WTC11 (cell line): Measurements from ENCODE around the gene MAPK8IP1. TPM values are rescaled to one million over a fixed set of nuclear protein-coding genes. Genes with fewer than 3 reads are reported as not detected.

Source experiments
- ARID4B ChIP-seq: sonication (generic); formaldehyde crosslinking; IDR thresholded peaks from 2 replicates; pipeline ENCODE4 v1.8.0; 2023; ENCODE audit warnings: missing genetic modification reagents, mild to moderate bottlenecking, borderline replicate concordance
- ATF3 ChIP-seq: sonication (generic); formaldehyde crosslinking; conservative IDR thresholded peaks from 2 replicates; pipeline ENCODE4 v1.8.1; 2022; ENCODE audit warnings: mild to moderate bottlenecking, missing genetic modification reagents
- CDX4 ChIP-seq: fragments of 250-450 bp; sonication (Bioruptor Pico); IDR thresholded peaks from 2 replicates; pipeline ENCODE4 v1.9.0; 2021; ENCODE audit warnings: moderate library complexity, mild to moderate bottlenecking, inconsistent platforms, borderline replicate concordance
- EMX1 ChIP-seq: fragments of 250-450 bp; sonication (Bioruptor Pico); IDR thresholded peaks from 2 replicates; pipeline ENCODE4 v1.8.0; 2021; ENCODE audit warnings: mild to moderate bottlenecking
- FOXJ3 ChIP-seq: sonication (generic); formaldehyde crosslinking; IDR thresholded peaks from 2 replicates; pipeline ENCODE4 v1.9.0; 2021; ENCODE audit warnings: missing genetic modification reagents, mild to moderate bottlenecking, borderline replicate concordance
- FOXP4 ChIP-seq: sonication (generic); formaldehyde crosslinking; IDR thresholded peaks from 2 replicates; pipeline ENCODE4 v1.8.0; 2022; ENCODE audit warnings: mild to moderate bottlenecking, missing genetic modification reagents
- GABPB1 ChIP-seq: sonication (generic); formaldehyde crosslinking; IDR thresholded peaks from 2 replicates; pipeline ENCODE4 v1.8.1; 2023; ENCODE audit warnings: mild to moderate bottlenecking, missing genetic modification reagents
- GRHL2 ChIP-seq: fragments of 250-450 bp; sonication (Bioruptor Pico); IDR thresholded peaks from 2 replicates; pipeline ENCODE4 v1.8.0; 2022; ENCODE audit warnings: mild to moderate bottlenecking, moderate library complexity; ENCODE audit not compliant: insufficient replicate concordance, severe bottlenecking
- HMGA2 ChIP-seq: fragments of 250-450 bp; sonication (Bioruptor Pico); IDR thresholded peaks from 2 replicates; pipeline ENCODE4 v1.4.0; 2021; ENCODE audit warnings: mild to moderate bottlenecking, moderate library complexity
- HMGXB4 ChIP-seq: sonication (generic); formaldehyde crosslinking; IDR thresholded peaks from 2 replicates; pipeline ENCODE4 v1.8.1; 2023; ENCODE audit warnings: mild to moderate bottlenecking, moderate library complexity, missing genetic modification reagents
- IRF2 ChIP-seq: sonication (generic); formaldehyde crosslinking; IDR thresholded peaks from 2 replicates; pipeline ENCODE4 v1.8.0; 2022; ENCODE audit warnings: low read depth, missing genetic modification reagents, borderline replicate concordance
- JAZF1 ChIP-seq: fragments of 250-450 bp; sonication (Bioruptor Pico); IDR thresholded peaks from 2 replicates; pipeline ENCODE4 v1.9.0; 2021; ENCODE audit warnings: moderate library complexity, mild to moderate bottlenecking, inconsistent platforms
- JUN ChIP-seq: sonication (generic); formaldehyde crosslinking; IDR thresholded peaks from 2 replicates; pipeline ENCODE4 v1.8.0; 2023; ENCODE audit warnings: mild to moderate bottlenecking, missing genetic modification reagents
- MYBL2 ChIP-seq: sonication (generic); formaldehyde crosslinking; IDR thresholded peaks from 2 replicates; pipeline ENCODE4 v1.8.1; 2023; ENCODE audit warnings: mild to moderate bottlenecking, moderate library complexity, missing genetic modification reagents
- NR1H2 ChIP-seq: sonication (generic); formaldehyde crosslinking; IDR thresholded peaks from 2 replicates; pipeline ENCODE4 v1.9.0; 2021; ENCODE audit warnings: mild to moderate bottlenecking, moderate library complexity, missing genetic modification reagents
- RELA ChIP-seq: sonication (generic); formaldehyde crosslinking; IDR thresholded peaks from 2 replicates; pipeline ENCODE4 v1.8.1; 2022; ENCODE audit warnings: missing genetic modification reagents, mild to moderate bottlenecking, borderline replicate concordance
- RORB ChIP-seq: fragments of 250-450 bp; sonication (Bioruptor Pico); IDR thresholded peaks from 2 replicates; pipeline ENCODE4 v1.9.0; 2021; ENCODE audit warnings: mild to moderate bottlenecking
- SMAD3 ChIP-seq: sonication (generic); formaldehyde crosslinking; IDR thresholded peaks from 2 replicates; pipeline ENCODE4 v1.8.0; 2022; ENCODE audit warnings: missing genetic modification reagents, mild to moderate bottlenecking, borderline replicate concordance
- TEAD1 ChIP-seq: sonication (generic); formaldehyde crosslinking; IDR thresholded peaks from 2 replicates; pipeline ENCODE4 v1.8.0; 2022; ENCODE audit warnings: mild to moderate bottlenecking, missing genetic modification reagents
- USF1 ChIP-seq: sonication (generic); formaldehyde crosslinking; IDR thresholded peaks from 2 replicates; pipeline ENCODE4 v1.8.0; 2022; ENCODE audit warnings: mild to moderate bottlenecking, missing genetic modification reagents
- ZNF219 ChIP-seq: sonication (generic); formaldehyde crosslinking; IDR thresholded peaks from 2 replicates; pipeline ENCODE4 v1.8.0; 2023; ENCODE audit warnings: missing genetic modification reagents, mild to moderate bottlenecking, borderline replicate concordance
- ZNF281 ChIP-seq: sonication (generic); formaldehyde crosslinking; IDR thresholded peaks from 2 replicates; pipeline ENCODE4 v1.8.0; 2023; ENCODE audit warnings: mild to moderate bottlenecking, missing genetic modification reagents
- total RNA-seq: library from RNA; stranded (reverse); gene quantifications from 3 replicates; pipeline ENCODE4 v1.2.3, GENCODE V29; 2021
- TF ChIP-seq, protein P1 (sequence below): sonication (generic); formaldehyde crosslinking; IDR thresholded peaks from 2 replicates; pipeline ENCODE4 v1.8.1; 2022; ENCODE audit warnings: low read depth, missing genetic modification reagents, borderline replicate concordance

The MAPK8IP1 gene
- total RNA-seq, 1 experiment from 2014 or later = 34.1 TPM

- TF ChIP-seq EMX1 (no peak), GABPB1 (CRISPR knock-in tag) (peak; percentile 58; the same call in 1 of the 2 replicates), ARID4B (CRISPR knock-in tag) (peak; percentile 43; the same call in 1 of the 2 replicates), FOXP4 (peak; percentile 64), ATF3 (CRISPR knock-in tag) (no peak), FOXJ3 (no peak), TEAD1 (no peak), HMGXB4 (no peak; the same call in 1 of the 2 replicates), GRHL2 (CRISPR knock-in tag) (no peak), HMGA2 (no peak), IRF2 (peak; percentile 31; the same call in 1 of the 2 replicates), NR1H2 (CRISPR knock-in tag) (no peak), ZNF219 (no peak), RORB (no peak), MYBL2 (CRISPR knock-in tag) (peak; percentile 21; the same call in 1 of the 2 replicates), JUN (CRISPR knock-in tag) (no peak), USF1 (0 out of 2 replicates have a peak, but pooled peaks have one; percentile 45), CDX4 (CRISPR knock-in tag) (no peak), ZNF281 (CRISPR knock-in tag) (0 out of 2 replicates have a peak, but pooled peaks have one; percentile 24), JAZF1 (CRISPR knock-in tag) (no peak), SMAD3 (0 out of 2 replicates have a peak, but pooled peaks have one; percentile 32), RELA (no peak; the same call in 1 of the 2 replicates)
- TF ChIP-seq, protein P1, sequence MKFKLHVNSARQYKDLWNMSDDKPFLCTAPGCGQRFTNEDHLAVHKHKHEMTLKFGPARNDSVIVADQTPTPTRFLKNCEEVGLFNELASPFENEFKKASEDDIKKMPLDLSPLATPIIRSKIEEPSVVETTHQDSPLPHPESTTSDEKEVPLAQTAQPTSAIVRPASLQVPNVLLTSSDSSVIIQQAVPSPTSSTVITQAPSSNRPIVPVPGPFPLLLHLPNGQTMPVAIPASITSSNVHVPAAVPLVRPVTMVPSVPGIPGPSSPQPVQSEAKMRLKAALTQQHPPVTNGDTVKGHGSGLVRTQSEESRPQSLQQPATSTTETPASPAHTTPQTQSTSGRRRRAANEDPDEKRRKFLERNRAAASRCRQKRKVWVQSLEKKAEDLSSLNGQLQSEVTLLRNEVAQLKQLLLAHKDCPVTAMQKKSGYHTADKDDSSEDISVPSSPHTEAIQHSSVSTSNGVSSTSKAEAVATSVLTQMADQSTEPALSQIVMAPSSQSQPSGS = no peak
Observed at GRCh38 chr11:45846974-45847910, 38.2 kb upstream of the MAPK8IP1 start, which contains the start of gene CRY2 (continued).
